HEK293 (cell line): Measurements from ENCODE around the gene AMIGO1.

Experiments
- ZNF239 ChIP-seq: fragments of 450-650 bp; formaldehyde crosslinking; IDR thresholded peaks from 2 replicates; pipeline ENCODE4 v1.5.1; 2016; ENCODE audit warnings: missing biosample characterization, missing genetic modification characterization
- ZNF274 ChIP-seq, 2 experiments: fragments of 200-500 bp in 1 of 2; fragments of 450-650 bp in 1 of 2; sonication (Bioruptor generic) in 1 of 2; formaldehyde crosslinking in 1 of 2; IDR thresholded peaks; 2 replicates each; pipeline versions ENCODE4 v1.5.1 to v1.6.1; 2014 to 2016; ENCODE audit warnings: borderline replicate concordance in 1 of 2, inconsistent platforms in 1 of 2, low read length in 1 of 2, missing biosample characterization in 1 of 2, missing genetic modification characterization in 1 of 2
- TF ChIP-seq, protein P1 (sequence below): fragments of 450-650 bp; formaldehyde crosslinking; IDR thresholded peaks from 2 replicates; pipeline ENCODE4 v1.5.1; 2016; ENCODE audit warnings: missing biosample characterization, missing genetic modification characterization
- TF ChIP-seq, protein P2 (sequence below): fragments of 450-650 bp; IDR thresholded peaks from 2 replicates; pipeline ENCODE4 v1.5.1; 2018; ENCODE audit warnings: missing biosample characterization, missing genetic modification characterization
- TF ChIP-seq, protein P3 (sequence below): fragments of 450-650 bp; formaldehyde crosslinking; IDR thresholded peaks from 2 replicates; pipeline ENCODE4 v1.5.1; 2016; ENCODE audit warnings: missing biosample characterization, missing genetic modification characterization
- TF ChIP-seq, protein P4 (sequence below): fragments of 450-650 bp; formaldehyde crosslinking; IDR thresholded peaks from 2 replicates; pipeline ENCODE4 v1.5.1; 2016; ENCODE audit warnings: missing biosample characterization, missing genetic modification characterization, low read depth

DNA sequence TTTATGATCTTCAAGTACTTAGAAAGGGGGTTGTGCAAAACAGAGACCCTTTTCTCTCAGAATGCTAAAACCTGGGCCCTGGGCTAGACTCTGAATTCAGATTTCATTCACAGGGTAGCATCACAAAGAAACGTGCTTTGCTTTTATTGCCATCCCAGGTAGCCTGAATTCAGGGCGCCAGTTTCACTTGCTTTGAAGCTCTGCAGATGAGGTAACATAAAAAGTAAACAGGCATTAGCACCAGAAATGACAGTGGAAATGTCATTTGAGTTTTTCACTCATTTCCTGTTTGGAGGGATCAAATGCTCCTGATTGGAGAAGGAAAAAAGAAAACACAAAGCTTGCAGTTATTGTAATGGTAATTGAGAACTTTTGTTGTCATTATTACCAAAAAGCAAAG, 40.6 kb downstream of the AMIGO1 start:
- TF ChIP-seq ZNF274 (IDR thresholded peaks at IDR 0.05; ENCODE audit: low read length) (no peak), ZNF274 (tag by site-specific recombination; IDR thresholded peaks at IDR 0.05; ENCODE audit: borderline replicate concordance) (no peak), ZNF239 (tag by site-specific recombination) (no peak)
- TF ChIP-seq, protein P1, sequence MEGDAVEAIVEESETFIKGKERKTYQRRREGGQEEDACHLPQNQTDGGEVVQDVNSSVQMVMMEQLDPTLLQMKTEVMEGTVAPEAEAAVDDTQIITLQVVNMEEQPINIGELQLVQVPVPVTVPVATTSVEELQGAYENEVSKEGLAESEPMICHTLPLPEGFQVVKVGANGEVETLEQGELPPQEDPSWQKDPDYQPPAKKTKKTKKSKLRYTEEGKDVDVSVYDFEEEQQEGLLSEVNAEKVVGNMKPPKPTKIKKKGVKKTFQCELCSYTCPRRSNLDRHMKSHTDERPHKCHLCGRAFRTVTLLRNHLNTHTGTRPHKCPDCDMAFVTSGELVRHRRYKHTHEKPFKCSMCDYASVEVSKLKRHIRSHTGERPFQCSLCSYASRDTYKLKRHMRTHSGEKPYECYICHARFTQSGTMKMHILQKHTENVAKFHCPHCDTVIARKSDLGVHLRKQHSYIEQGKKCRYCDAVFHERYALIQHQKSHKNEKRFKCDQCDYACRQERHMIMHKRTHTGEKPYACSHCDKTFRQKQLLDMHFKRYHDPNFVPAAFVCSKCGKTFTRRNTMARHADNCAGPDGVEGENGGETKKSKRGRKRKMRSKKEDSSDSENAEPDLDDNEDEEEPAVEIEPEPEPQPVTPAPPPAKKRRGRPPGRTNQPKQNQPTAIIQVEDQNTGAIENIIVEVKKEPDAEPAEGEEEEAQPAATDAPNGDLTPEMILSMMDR: no peak
- TF ChIP-seq, protein P2, sequence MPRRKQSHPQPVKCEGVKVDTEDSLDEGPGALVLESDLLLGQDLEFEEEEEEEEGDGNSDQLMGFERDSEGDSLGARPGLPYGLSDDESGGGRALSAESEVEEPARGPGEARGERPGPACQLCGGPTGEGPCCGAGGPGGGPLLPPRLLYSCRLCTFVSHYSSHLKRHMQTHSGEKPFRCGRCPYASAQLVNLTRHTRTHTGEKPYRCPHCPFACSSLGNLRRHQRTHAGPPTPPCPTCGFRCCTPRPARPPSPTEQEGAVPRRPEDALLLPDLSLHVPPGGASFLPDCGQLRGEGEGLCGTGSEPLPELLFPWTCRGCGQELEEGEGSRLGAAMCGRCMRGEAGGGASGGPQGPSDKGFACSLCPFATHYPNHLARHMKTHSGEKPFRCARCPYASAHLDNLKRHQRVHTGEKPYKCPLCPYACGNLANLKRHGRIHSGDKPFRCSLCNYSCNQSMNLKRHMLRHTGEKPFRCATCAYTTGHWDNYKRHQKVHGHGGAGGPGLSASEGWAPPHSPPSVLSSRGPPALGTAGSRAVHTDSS (tag by site-specific recombination): no peak
- TF ChIP-seq, protein P3, sequence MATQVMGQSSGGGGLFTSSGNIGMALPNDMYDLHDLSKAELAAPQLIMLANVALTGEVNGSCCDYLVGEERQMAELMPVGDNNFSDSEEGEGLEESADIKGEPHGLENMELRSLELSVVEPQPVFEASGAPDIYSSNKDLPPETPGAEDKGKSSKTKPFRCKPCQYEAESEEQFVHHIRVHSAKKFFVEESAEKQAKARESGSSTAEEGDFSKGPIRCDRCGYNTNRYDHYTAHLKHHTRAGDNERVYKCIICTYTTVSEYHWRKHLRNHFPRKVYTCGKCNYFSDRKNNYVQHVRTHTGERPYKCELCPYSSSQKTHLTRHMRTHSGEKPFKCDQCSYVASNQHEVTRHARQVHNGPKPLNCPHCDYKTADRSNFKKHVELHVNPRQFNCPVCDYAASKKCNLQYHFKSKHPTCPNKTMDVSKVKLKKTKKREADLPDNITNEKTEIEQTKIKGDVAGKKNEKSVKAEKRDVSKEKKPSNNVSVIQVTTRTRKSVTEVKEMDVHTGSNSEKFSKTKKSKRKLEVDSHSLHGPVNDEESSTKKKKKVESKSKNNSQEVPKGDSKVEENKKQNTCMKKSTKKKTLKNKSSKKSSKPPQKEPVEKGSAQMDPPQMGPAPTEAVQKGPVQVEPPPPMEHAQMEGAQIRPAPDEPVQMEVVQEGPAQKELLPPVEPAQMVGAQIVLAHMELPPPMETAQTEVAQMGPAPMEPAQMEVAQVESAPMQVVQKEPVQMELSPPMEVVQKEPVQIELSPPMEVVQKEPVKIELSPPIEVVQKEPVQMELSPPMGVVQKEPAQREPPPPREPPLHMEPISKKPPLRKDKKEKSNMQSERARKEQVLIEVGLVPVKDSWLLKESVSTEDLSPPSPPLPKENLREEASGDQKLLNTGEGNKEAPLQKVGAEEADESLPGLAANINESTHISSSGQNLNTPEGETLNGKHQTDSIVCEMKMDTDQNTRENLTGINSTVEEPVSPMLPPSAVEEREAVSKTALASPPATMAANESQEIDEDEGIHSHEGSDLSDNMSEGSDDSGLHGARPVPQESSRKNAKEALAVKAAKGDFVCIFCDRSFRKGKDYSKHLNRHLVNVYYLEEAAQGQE (tag by site-specific recombination): no peak
- TF ChIP-seq, protein P4, sequence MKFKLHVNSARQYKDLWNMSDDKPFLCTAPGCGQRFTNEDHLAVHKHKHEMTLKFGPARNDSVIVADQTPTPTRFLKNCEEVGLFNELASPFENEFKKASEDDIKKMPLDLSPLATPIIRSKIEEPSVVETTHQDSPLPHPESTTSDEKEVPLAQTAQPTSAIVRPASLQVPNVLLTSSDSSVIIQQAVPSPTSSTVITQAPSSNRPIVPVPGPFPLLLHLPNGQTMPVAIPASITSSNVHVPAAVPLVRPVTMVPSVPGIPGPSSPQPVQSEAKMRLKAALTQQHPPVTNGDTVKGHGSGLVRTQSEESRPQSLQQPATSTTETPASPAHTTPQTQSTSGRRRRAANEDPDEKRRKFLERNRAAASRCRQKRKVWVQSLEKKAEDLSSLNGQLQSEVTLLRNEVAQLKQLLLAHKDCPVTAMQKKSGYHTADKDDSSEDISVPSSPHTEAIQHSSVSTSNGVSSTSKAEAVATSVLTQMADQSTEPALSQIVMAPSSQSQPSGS (tag by site-specific recombination): no peak
